ENCODE results near the gene IPO4.
"Not testable (repeated sequence)": the region's sequence is repeated elsewhere in the genome, so short reads cannot be mapped to it uniquely, and the experiment has no call there.

The IPO4 gene

DNA sequence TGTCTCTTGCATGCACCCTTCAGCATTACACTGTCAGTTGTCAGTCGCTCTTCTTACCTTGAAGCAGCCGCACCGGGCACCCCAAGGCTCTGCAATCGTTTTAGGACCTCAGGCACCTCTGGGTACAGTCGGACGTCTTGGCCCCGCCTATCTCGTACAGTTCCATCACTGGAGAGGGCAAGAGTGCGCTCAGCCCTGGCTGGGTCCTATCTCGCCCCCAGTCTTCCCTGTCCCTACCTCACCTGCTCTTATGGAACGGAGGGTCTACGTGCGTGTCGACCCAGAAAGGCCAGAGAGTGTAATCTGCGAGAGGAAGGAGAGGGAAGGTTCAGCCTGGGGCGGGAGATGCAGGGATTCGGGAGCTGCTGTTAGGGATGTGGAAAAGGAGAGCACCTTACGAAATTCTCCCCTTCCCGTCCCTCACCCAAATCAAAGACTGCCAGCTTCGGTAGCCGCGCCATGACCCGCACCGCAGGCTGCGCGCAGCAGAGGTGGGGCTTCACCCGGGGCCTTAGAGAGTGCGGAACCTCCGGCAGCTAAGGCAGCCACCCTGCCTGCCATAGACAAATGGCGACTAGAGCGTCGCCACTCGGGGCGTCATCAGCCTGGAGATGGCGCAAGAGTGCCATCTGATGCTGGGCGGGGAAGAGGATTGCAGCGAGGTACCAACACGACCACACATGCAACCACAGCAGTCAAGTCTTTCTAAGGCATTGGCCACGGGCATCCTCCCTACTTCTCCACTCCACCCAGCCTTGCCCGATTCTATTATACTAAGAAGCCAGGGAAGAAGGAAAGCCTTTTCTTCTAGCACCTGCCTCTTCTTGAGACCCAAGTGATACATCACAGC lies 27.1 kb upstream of the IPO4 start, which contains the start of gene MDP1:
TSS of gene MDP1 (minus strand) at position 572 of the 850 bp plus-strand sequence. CDS start at position 461, 111 bp downstream.
- peak; percentile 90 for DNase-seq

DNA sequence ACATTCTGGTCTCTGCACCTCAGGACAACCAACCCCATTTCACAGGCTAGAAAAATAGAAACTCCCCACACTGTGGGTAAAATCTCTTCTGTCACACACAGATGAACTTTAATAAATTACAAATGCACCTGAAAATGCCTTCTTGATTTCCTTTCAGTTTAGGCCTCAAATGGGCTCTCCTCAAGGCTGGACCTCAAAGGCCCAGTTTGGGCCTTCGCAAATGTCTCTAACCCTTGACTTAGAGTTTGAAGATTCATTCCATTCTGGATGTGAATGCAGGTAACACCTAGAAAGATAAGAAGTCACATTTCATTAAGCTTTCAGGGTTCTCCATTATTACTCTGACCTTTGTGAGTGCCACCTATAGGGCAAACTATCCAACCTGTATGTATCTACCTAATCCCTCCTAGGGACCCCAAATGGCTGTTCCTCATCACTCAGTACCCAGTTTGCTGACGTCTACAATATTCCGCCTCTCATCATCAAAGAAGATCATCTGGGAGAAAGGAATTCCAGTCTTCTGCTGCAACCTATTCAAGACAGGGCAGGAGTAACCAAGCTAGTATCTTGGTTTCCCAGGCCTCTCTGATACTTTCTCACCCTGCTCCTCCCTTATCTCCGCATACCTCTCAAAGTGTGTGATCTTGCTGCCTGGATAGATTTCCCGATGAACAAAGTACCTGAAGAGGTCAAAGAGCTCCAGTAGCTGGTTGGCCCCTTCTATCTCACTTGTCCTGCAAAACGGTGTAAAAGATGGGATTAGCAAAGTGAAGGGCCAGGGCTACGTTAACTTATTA lies 25.4 kb upstream of the IPO4 start:
- DNase-seq, result no peak

DNA sequence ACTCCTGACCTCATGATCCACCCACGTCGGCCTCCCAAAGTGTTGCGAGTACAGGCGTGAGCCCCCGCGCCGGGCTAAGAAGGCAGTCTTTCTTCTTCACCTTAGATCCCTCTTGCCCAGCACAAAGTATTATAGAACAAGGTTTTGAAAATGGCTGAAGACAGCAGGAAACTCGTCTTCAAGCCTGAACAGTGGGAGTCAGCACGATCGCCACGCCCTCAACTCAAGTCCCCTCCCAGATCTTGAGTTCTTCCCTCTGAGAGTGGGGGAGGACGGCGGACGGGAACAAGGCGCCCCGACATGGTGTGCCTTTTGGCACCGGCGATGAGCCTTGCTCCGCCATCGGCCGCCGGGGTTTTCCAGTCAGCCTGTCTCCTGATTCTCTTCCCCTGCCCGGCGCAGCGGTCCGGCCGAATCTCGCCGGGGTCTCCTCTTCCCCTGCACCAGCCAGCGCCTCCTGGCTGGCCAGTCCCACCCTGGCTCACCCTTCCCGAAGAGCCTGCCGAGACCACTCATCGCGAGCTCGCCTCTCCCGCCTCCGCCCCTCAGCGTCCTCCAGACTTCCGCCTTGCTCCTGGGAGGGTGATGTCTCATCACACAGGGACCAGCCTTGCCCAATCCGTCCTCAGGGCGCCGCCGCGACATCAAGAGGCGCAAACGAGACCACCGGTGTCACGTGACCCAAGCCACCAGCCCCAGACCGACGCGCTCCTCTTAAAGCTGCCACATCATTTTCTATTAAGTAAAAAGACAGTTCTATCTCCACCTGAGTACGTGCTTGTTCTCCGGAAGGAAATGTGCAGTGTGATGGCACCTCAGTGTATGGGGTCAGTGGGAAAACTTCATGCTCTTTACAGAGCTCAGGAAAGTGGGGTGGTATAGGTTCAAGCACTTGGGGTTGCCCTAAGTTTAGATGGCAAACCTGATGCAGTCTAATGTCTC lies 24.6 kb upstream of the IPO4 start, which contains the start of gene CHMP4A:
TSS of gene CHMP4A (minus strand) at position 565 of the 942 bp plus-strand sequence. CDS start at position 516, 49 bp downstream.
- peak; percentile 97 for DNase-seq

- DNase-seq, result no peak
These were observed 22.7 kb upstream of the IPO4 start for GRCh38 chr14:24211311-24211710.

GRCh38 chr14:24207625-24208024 lies 19.0 kb upstream of the IPO4 start:
- DNase-seq, result no peak

- DNase-seq, result peak; percentile 36
These were observed 18.5 kb upstream of the IPO4 start for GRCh38 chr14:24207104-24207551.

- DNase-seq, result no peak
These were observed 17.9 kb upstream of the IPO4 start for GRCh38 chr14:24206260-24207103.

GRCh38 chr14:24204163-24205146 lies 15.8 kb upstream of the IPO4 start:
- no peak for DNase-seq

DNA sequence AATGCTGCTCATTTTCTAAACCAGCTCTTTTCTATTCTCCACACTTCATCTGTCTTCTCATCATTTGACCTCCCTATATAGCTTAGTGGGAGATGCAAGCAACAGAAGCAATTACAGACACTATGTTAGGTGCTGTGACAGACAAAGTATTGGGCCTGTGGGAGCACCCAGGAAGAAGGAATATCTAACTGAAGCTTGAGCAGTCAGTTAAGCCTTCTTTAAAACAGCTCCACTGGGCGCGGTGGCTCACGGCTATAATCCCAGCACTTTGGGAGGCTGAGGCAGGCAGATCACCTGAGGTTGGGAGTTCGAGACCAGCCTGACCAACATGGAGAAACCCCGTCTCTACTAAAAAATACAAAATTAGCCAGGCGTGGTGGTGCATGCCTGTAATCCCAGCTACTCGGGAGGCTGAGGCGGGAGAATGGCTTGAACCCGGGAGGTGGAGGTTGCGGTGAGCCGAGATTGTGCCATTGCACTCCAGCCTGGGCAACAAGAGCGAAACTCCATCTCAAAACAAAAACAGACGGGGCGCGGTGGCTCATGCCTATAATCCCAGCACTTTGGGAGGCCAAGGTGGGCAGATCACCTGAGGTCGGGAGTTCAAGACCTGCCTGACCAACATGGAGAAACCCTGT lies 14.8 kb upstream of the IPO4 start:
- DNase-seq, result not testable (repeated sequence)

- DNase-seq, result not testable (repeated sequence)
These were observed 13.9 kb upstream of the IPO4 start for GRCh38 chr14:24202538-24202937.

GRCh38 chr14:24198814-24199524 lies 10.4 kb upstream of the IPO4 start:
- DNase-seq, result no peak

DNA sequence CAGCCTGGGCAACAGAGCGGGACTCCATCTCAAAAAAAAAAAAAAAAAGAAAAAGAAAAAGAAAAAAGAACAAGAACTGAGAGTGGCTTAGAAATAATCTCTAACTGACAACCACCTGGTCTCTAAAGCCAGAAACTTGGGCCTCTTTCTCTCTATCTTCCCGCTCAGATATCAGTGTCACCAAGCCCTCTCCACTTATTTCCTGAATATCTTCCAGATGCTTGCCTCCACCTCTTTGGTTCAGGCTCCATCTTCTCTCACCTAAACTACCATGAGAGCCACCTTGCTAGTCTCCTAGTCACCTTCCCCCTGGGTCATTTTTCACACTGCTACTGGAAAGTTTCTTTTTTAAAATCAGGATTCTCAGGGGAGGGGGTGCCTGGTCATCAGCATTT lies 8.4 kb upstream of the IPO4 start:
- DNase-seq, result no peak

DNA sequence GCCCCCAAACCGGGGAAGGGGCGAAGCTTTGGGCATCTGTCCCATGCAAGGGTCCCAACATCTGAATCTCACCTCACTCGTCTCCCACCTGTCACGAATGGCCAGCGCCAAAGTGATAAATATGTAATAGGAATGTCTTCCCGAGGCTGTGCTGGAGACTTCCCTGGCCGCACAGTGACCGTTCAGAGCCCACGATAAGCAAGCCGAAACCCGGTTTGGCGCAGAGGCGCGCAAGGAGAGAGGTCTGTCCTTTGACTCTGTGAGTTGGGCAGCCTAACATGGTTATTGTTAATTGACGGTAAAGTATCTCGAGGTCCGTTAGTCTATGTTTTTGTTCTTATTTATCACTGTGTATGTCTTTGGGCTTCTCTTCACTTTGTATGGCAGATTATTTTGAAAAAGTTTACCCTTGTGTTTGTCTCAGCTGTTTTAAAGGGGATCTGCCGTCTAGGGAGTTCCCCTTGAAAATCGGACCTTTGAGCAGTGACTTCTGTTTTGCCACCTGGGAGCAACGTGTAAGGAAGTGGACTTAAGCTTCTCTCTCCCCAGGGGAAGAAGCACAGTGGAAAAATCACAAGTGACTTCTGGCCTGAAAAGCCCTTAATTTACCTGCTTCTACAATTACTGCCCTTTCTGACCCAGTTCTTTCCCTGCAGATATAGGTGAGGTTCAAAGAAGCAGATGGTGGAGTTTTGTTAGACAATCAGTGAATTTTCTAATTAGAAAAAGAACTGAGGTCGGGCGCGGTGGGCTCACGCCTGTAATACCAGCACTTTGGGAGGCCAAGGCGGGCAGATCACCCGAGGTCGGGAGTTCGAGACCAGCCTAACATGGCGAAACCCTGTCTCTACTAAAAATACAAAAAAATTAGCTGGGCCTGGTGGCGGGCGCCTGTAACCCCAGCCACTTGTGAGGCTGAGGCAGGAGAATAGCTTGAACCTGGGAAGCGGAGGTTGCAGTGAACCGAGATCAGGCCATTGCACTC lies 7.7 kb upstream of the IPO4 start:
- DNase-seq, result no peak

- DNase-seq, result peak; percentile 93
These were observed 6.8 kb upstream of the IPO4 start, which contains the start of gene TM9SF1 for GRCh38 chr14:24195186-24196070. TSS of gene TM9SF1 (minus strand) at chr14:24195441. CDS start at chr14:24195019, 422 bp downstream.

- DNase-seq, result no peak
These were observed 6.2 kb upstream of the IPO4 start for GRCh38 chr14:24194873-24195185.

DNA sequence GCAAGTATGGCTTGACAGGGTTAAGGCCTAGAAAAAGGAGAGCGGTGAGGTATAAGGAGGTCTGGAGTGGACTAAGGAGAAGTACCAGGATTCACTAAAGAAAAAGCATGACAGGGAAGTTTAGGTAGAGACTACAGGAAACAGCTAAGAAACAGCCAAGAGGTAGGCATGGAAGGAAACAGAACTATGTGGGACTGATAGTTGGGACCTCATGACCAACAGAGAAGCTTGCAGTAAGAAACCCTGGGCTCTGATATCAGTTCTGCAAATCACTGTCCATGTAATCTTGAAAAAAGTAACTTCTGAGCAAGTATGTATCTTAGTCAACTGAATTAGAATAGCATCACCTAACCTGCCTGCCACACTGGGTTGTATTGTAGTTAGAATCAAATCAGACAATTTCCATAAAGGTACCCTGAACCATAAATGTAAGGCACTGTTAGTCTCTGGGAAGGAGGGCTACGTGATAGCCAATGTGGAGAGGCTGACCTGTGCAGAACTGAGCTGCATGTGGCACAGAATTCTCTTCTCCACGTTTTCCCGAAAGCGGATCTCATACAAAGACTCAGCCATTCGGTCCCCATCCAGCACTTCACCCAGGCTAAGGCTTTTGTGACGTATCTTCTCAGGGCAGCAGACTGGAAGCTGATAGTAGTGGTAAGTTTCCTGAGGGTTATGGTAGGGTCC lies 5.7 kb upstream of the IPO4 start:
- no peak for DNase-seq
